ENCODE measurements around the gene RXRA.

The RXRA gene

GRCh38 chr9:134353539-134353938 is 27.3 kb downstream of the RXRA start:
- no peak for DNase-seq (ENCODE audit: low spot score)

- DNase-seq (ENCODE audit: low spot score) = peak; percentile 75
Measured at GRCh38 chr9:134355158-134355557, 28.9 kb downstream of the RXRA start.

- DNase-seq (ENCODE audit: low spot score) = no peak
Measured at GRCh38 chr9:134355561-134356279, 29.5 kb downstream of the RXRA start.

GRCh38 chr9:134356496-134357470 is 30.5 kb downstream of the RXRA start:
- peak; percentile 78 for DNase-seq (ENCODE audit: low spot score)

- DNase-seq (ENCODE audit: low spot score) = no peak
Measured at GRCh38 chr9:134357631-134358025, 31.4 kb downstream of the RXRA start.

GRCh38 chr9:134358026-134358661 is 31.9 kb downstream of the RXRA start:
- no peak for DNase-seq (ENCODE audit: low spot score)

- no peak for DNase-seq (ENCODE audit: low spot score)
Measured at GRCh38 chr9:134358662-134359319, 32.5 kb downstream of the RXRA start.

- no peak for DNase-seq (ENCODE audit: low spot score)
Measured at GRCh38 chr9:134359493-134360179, 33.4 kb downstream of the RXRA start.

- no peak for DNase-seq (ENCODE audit: low spot score)
Measured at GRCh38 chr9:134360180-134360759, 34.0 kb downstream of the RXRA start.

GRCh38 chr9:134360897-134361296 is 34.6 kb downstream of the RXRA start:
- no peak for DNase-seq (ENCODE audit: low spot score)

- DNase-seq (ENCODE audit: low spot score) = no peak
Measured at GRCh38 chr9:134361426-134361825, 35.2 kb downstream of the RXRA start.

GRCh38 chr9:134361843-134362414 is 35.7 kb downstream of the RXRA start:
- no peak for DNase-seq (ENCODE audit: low spot score)

- DNase-seq (ENCODE audit: low spot score) = no peak
Measured at GRCh38 chr9:134363450-134363849, 37.2 kb downstream of the RXRA start.

GRCh38 chr9:134364391-134365114 is 38.3 kb downstream of the RXRA start:
- peak; percentile 96 for DNase-seq (ENCODE audit: low spot score)

GRCh38 chr9:134365115-134365596 is 38.9 kb downstream of the RXRA start:
- DNase-seq (ENCODE audit: low spot score) = no peak

GRCh38 chr9:134365791-134366222 is 39.6 kb downstream of the RXRA start:
- DNase-seq (ENCODE audit: low spot score) = no peak

- DNase-seq (ENCODE audit: low spot score) = no peak
Measured at GRCh38 chr9:134366223-134367031, 40.2 kb downstream of the RXRA start.

GRCh38 chr9:134367061-134367460 is 40.8 kb downstream of the RXRA start:
- no peak for DNase-seq (ENCODE audit: low spot score)

All from HuH-7 (cell line).